SIG-M5 (cell line): ENCODE results near the gene AZU1.

Source experiments
- DNase-seq: peaks from one replicate; lab custom pipeline; 2025; lab: John Stamatoyannopoulos, UW

The AZU1 gene, protein sequence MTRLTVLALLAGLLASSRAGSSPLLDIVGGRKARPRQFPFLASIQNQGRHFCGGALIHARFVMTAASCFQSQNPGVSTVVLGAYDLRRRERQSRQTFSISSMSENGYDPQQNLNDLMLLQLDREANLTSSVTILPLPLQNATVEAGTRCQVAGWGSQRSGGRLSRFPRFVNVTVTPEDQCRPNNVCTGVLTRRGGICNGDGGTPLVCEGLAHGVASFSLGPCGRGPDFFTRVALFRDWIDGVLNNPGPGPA

DNA sequence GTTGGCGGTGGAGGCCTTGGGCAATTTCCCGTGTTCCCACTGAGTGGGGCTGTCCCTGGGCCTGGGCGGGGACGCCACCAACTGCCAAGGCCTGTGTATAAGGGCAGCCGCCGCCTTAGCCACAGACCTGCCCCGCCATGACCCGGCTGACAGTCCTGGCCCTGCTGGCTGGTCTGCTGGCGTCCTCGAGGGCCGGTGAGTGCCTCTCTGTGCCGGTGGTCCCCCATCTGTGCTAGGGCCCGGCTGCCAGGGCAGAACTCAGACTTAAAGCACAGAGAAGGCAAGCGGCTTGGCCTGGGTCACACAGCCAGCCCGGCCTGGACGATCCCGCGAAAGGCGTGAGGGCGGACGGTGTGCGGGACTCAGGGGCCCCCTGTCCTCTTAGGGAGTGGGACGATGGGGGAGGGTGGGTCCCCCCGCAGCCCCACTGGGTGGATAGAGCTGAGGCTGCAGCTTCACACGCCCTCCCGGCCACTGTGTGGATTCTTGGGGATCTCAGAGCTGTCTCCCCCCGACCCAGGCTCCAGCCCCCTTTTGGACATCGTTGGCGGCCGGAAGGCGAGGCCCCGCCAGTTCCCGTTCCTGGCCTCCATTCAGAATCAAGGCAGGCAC lies at the start of gene AZU1:
AZU1 (plus strand) TSS at position 128 of the 612 bp plus-strand sequence; CDS start at position 138, 10 bp downstream.
- no peak for DNase-seq

DNA sequence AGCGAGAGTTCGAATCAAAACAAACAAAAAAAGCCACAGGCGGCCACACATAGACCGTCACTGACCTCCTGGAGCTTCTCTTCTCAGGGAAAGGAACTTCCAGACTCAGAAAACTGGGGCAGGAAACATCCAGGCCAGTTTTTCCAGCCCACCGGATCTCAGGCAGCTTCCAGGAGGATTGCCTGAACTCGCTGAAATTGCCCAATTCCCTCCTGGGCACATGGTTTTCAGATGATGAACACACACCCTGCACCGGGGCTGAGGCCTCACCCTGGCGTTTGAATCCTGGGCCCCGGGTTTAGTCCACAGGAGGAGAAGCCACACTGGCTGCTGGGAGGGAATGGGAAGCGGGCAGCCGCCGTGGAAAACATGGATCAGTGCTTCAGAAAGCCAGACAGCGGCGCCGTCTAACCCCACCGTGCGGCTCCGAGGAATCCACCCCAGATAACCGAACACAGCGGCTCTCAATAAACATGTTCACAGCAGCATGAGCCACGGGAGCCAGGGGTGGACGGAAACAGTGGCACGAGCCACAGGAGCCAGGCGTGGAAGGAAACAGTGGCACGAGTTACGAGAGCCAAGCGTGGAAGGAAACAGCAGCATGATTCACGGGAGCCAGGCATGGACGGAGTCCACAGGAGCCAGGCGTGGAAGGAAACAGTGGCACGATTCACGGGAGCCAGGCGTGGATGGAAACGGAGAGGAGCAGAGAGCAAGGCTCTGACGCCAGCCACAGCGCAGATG lies 48.6 kb upstream of the AZU1 start:
- no peak for DNase-seq

DNA sequence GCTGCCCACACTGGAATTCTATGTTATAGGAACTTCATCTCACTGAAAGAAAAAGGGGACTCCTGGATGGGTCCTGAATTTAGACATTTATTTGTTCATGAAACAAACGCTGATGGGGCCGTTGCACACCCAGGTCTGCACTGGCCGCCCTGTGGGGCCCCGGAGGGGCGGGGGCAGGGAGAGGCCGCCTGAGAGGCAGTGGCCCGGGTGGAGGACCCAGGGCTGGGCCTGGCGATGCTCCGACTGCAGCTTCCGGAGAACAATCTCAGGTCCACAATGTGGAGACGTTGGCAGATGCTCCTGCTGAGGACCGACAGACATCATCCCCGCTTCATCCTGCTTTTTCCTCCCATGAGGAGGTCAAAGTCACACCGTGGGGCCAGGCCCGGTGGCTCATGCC lies 46.7 kb upstream of the AZU1 start:
- no peak for DNase-seq

DNA sequence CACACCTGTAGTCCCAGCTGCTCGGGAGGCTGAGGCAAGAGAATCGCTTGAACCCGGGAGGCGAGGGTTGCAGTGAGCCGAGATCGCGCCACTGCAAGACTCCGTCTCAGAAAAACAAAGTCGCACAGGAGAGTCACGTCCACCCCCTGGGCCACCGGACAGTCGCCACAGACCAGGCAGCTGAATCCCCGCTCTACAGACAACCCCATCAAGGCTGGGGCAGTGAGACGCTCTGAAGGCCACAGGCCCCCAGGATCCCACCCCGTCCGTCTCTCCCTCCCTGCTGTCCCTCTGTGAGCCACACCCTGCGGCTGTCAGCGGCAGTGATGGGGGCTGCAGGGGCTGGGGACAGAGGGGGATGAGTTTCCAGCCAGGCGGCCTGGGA lies 45.8 kb upstream of the AZU1 start:
- no peak for DNase-seq

DNA sequence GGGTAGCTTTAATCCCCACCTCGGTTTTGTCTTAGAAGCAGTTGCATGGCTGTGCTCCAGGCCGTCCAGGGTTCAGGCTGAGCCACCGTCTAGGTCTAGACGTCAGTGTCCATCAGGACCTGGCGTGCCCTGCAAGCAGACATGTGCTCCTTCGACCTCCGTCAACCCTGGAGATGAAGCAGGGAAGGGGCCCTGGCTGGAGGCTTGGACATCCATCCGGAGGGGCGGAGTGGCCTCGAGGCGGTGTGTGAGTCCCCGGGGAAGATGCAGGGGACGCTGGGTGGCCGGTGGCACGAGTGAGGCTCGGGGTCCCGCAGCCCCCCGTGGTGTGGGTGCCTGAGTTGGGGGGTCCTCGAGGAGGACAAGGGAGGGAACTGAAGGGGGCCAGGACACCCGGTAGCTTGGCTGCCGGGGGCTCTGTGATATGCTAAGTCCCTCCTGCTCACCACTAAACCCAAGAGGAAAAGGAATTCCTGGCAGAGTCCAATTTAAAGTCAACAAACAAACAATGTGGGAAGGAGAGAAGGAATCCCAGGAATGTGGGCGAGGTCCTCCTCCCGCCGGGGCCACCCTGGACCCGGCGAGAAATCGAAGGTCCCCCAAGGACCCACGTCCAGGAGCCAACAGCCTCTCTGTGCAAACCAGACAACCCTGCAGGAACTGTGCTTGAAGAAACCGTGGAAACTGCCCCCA lies 45.3 kb upstream of the AZU1 start:
- DNase-seq: no peak

DNA sequence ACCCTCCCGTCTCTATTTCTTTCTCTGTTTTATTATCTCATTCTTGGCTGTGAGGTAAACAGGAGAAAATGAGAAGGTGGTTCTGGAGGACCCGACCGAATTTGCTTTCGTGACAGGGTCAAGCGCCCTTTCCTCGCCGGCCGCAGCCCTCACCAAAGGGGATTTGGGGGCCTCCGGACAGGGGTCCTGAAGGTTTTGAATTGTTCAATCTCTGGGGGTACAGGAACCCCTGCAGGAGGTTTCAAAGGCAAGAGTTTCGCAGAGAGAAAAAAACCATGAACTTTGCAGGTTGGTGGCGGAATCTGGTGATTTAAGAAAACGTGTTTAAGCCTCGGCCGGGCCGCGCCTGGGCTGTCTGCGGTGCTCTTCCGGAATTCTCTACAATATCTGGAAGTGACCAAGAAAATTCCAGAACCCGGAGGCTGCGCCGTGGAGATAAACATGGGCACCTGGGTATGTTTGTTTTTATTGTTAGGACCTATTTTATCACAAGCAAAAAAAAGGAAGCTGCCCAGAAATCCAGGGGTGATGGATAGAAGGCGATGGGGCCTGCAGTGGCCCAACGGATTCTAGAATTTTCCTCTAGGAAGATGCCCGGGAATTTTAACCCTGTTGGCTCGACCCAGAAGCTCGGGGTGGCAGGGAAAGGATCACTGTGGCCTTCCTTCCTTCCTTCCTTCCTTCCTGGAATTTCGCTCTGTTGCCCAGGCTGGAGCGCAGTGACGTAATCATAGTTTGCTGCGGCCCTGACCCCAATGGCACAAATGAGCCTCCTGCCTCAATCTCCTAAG lies 44.6 kb upstream of the AZU1 start:
- DNase-seq: no peak

DNA sequence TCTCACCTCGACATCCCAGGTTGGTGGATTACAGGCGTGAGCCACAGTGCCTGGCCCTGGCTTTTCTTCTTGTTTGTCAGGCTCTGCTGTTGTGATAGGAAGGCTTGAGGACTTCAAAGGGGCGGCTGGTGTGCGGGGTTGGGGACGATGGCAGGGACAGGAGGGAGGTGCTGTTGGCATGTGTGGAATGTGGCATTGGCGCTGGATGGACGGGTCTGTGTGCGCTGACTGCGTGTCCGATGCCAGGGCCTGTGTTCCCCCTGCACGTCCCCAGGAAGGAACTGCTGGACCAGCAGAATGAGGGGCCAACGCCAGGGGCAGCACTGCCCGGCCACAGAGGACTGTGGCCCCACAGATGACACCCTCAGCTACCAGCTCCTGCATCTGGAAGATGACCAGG lies 43.1 kb upstream of the AZU1 start:
- no peak for DNase-seq

DNA sequence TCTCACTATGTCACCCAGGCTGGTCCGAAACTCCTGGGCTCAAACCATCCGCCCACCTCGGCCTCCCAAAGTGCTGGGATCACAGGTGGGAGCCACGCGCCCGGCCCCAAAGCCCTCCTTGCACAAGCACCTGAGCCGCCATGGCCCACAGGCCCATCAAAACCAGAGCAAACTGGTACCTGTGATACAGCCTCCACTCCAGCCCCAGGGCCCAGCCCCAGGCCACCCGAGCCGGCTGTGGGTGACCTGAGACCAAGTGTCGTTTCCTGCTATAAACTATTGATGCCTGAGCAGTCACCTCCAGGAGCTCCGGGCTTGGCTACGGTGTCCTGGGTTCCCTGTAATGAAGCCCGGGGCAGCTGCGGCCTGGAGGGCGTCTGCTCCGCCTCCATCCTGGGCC lies 40.1 kb upstream of the AZU1 start:
- no peak for DNase-seq

DNA sequence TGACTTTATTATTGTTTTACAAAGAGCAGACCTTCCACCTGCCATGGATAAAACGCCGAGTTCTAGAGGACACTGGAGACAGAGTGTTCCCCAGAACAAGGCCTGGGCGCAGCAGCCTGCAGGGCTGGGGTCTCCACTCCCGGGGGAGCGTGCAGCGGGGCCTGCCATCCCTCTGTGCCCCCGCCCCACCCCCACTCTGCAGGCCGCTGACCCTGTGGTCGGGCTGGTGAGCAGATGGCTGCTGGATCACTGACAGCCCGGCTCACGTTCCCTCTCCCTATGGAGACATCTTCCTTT lies 39.0 kb upstream of the AZU1 start:
- DNase-seq: no peak

DNA sequence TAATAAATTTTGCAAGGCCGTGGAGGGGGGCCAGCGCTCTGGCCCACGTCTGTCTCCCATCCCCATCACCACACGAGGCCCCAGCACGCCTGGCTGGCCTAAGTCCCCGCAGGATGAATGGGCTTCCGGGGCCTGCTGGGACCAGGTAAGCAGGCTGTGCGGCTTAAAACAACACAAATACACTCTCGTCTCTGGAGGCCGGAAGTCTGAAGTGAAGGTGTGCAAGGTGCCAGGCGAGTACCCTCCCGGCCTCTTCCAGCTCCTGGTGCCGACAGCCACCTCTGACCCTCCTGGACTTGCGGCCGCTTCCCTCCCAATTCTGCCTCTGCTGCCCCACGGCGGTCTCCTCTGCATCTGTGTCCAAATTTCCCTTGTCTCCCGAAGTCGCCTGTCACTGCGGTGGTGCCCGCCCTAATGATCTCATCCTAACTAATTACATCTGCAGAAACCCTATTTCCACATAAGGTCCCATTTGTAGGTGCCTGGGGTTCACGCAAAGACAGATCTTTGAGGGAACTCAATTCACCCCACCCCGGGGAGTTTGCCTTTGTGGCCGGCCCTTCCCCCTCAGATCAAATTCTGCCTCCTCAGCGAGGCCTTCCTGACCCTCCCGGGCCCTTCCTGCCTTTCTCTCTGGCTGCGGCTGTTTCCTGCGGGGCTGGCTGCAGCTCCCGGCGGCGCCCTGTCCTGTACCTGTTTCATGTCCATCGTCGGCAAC lies 38.5 kb upstream of the AZU1 start:
- DNase-seq: no peak

DNA sequence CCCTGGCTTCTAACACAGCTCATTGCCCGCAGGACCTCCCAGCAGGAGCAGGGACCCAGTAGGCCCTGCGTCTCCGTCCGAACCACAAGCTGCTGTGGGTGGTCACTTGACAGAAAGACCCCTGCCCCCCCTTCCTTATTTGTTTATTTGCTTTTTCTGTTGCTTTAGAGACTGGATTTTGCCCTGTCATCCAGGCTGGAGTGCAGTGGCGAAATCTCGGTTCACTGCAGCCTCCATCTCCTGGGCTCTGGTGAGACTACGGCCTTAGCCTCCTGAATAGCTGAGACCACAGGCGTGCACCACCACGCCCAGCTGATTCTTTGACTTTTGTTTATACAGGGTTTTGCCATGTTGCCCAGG lies 38.0 kb upstream of the AZU1 start:
- no peak for DNase-seq

DNA sequence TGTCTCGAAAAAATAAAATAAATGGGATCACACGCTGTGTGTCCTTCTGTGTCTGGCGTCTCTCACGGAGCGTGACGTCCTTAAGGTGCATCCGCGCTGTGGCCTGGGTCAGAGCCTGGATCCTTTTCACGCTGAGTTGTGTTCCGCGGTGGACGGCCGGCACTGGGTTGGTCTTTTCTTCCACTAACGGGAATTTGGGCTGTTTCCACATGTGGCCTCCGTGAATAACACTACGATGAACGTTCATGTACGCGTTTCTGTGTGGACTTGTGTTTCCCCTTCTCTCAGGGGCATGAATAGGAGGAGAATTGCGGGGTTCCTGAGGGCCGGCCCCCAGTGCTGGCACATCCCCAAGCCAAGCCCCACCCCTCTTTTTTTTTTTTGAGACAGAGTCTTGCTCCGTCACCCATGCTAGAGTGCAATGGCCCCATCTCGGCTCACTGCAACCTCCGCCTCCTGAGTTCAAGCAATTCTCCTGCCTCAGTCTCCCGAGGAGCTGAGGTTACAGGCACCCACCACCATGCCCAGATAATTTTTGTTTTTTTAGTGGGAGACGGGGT lies 36.5 kb upstream of the AZU1 start:
- no peak for DNase-seq

DNA sequence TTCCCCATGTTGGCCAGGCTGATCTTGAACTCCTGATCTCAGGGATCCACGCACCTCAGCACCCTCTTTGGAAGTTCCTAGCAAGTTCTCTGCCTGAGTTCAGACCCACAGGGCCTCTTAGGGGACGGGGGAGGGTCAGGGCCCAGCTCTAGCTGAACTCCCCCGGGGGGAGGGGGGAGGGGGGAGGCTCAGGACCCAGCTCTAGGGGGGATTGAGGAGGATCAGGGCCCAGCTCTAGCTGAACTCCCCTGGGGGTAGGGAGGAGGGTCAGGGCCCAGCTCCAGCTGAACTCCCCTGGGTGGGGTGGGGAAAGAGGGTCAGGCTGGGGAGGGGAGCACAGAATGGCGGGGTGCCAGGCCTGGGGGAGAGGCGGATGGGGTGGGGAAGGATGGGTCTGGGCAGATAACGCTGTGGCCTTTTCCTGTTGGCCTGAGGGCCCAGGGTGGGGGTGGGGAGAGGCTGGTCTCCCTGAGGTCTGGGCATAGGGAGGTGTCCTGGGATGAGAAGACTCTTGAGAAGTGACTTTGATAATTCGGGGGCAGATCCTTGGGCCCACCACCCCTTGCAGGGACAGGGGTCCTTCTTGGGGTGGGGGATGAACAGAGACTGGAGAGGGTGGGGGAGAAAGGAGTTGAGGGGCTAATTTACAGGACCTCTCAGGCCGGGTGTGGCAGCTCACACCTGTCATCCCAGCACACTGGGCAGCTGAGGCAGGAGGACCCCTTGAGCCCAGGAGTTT lies 35.9 kb upstream of the AZU1 start:
- no peak for DNase-seq

DNA sequence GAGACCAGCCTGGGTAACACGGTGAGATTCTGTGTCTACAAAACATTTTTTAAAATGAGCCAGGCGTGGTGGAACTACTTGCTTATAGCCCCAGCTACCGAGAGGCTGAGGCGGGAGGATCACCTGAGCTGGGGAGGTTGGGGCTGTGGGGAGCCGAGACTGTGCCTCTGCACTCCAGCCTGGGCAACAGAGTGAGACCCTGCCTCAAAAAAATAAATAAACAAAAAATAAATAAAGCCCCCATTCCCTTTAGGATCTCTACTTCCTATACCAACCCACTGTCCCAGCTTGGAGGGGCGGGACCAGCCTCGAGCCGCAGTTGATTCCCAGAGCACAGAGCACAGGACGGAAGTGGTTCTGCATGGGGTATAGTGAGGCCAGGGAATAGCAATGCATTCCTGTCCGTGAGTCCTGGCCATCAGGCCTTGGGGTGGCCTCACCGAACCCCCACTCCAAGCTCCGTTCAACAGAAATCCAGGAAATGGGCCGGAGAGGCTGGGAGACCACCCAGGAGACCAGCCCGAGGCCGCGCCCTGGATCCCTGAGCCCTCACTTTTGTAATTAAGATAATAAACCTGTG lies 35.2 kb upstream of the AZU1 start:
- DNase-seq: no peak

DNA sequence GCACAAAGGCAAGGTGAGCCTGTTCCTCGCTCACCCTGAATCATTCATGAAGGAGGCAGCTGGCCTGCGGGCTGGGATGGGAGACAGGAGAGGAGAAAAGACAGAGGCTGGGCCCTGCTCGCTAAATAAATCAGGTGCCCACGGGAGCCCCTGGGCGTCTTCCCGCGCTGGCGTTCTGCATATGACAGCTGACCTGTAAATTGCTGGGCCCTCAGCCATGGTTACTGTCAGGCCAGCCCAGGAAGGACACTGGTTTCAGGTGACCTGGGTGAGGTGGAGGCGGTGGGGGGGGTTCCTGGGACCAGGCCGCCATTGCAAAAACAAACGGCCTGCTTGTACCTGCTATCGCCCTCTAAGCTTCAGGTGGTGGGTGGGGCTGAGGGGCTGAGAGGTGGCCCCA lies 33.8 kb upstream of the AZU1 start:
- no peak for DNase-seq

DNA sequence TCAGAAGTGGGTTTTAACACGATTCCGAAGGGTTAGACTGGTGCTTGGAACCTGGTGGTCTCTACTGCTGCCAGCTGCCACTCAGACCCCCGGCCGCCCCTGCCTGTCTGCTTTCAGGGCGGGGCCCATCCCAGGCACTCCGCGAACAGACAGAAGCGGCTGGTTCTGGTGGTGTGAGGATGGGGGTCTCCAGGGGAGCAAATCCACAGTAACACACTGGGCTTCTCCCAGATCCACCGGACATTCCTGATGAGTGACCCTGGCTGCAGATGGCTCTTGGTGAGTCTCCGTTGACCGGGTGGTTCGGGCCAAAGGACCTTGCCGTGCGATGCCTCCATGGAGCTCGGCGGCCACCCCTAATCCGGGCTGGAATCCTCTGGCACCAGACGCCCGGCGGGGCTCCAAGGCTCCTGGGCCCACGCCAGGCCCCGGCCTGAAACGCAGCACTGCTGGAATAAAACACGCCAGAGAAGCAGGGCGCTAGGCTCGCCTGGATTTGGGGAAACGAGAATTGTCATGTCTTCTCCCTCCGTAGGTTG lies 32.5 kb upstream of the AZU1 start:
- no peak for DNase-seq

DNA sequence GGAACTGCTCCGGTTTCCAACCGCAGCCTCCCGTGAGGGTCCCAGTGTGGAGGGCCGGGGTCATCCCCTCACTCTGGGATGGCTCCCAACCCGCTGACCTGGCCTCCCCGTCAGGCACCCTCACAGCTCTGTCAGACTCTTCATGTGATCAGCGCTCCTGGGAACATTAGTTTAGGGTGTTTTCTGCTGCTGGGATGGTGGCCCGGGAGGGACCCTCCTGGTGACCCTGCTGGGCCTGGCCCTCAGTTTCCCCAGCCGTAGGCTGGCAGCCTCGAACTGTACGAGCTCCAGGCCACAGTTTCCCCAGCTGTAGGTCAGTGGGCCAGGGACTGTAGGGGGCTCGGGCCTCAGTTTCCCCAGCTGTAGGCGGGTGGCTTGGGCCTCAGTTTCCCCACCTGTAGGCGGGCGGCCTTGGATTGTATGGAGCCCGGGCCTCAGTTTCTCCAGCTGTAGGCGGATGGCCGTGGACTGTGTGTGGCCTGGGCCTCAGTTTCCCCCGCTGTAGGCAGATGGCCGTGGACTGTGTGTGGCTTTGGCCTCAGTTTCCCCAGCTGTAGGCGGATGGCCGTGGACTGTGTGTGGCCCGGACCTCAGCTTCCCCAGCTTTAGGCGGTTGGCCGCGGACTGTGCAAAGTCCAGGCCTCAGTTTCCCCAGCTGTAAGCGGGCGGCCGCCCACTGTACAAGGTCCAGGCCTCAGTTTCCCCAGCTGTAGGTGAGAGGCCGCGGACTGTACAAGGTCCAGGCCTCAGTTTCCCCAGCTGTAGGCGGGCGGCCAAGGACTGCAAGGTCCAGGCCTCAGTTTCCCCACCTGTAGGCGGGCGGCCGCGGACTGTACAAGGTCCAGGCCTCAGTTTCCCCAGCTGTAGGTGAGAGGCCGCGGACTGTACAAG lies 31.7 kb upstream of the AZU1 start:
- DNase-seq: no peak

DNA sequence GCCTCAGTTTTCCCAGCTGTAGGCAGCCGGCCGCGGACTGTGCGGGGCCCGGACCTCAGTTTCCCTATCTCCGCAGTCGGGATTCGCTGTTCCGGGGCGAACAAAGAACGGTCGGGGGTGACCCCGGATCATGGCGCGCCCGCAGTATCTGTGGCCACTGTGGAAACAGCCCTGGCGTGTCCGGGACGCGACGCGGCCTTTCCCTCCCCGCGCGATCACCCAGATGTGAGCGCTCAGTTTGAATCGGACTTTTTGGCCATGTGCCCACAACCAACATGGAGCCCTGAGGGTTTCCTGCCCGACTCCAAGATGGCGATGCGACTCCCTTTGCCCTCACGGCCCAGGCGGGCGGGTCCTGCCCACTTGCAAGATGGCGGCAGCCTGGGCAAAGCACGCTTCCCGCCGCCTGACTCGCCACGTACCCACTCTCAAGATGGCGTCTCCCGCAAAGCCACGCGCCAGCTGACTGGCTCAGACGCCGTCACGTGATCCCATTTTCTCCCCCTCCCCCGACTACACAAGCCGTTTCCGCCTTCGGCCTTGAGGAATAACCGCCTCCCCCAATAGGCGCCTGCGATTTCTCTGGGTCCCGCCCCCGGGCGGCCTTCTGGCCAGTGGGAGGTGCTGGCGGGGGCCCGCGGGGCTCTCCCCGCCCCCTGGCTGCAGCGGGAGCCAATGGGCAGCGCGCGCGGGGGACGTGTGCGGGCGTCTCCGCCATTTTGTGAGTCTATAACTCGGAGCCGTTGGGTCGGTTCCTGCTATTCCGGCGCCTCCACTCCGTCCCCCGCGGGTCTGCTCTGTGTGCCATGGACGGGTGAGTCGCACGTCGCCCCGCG lies 30.7 kb upstream of the AZU1 start, which contains the start of gene PTBP1:
PTBP1 (plus strand) TSS at position 761 of the 836 bp plus-strand sequence; CDS start at position 807, 46 bp downstream.
- peak; percentile 97 for DNase-seq
